GM12878 (cell line): ENCODE results near the gene XRCC6. TPM values are rescaled to one million over a fixed set of nuclear protein-coding genes. Genes with fewer than 3 reads are reported as not detected.

Experiments used
- ATAC-seq: fragments of 200-7000 bp; cut with Tn5 transposase; 3 replicates; pipeline ENCODE4 v1.9.1; 2020; ENCODE audit warnings: mild to moderate bottlenecking, moderate library complexity
- BruUV-seq: library from RNA; stranded (reverse); fragments of 400-500 nt; replicated peaks from 2 replicates; lab custom pipeline; 2021; lab: Mats Ljungman, UMichigan
- CTCF ChIA-PET: fragments of 300-600 bp; sonication (Branson Sonifier 250); formaldehyde crosslinking; extraction: SDS; loops from one replicate; lab custom pipeline; 2021; ENCODE audit warnings: inconsistent platforms; lab: Yijun Ruan, JAX
- POLR2A ChIA-PET: fragments of 350-600 bp; formaldehyde crosslinking; extraction: SDS; loops from one replicate; lab custom pipeline; 2021; ENCODE audit warnings: inconsistent platforms; lab: Charles Lee
- RAD21 ChIA-PET: fragments of 300-600 bp; sonication (Branson Sonifier 250); formaldehyde crosslinking; loops from one replicate; lab custom pipeline; 2023; ENCODE audit warnings: antibody characterized with exemption; ENCODE audit not compliant: unreplicated experiment; lab: Charles Lee
- SMC1A ChIA-PET: fragments of 300-600 bp; sonication (Branson Sonifier 250); formaldehyde crosslinking; loops from one replicate; lab custom pipeline; 2023; ENCODE audit not compliant: unreplicated experiment, uncharacterized antibody; lab: Charles Lee
- DNase-seq: peaks from one replicate; pipeline ENCODE4 v3.0.0-alpha.2; 2011; ENCODE audit warnings: low read depth, low spot score
- FAIRE-seq: peaks from 3 replicates; lab custom pipeline; 2011; peaks lifted over from hg19 to GRCh38; lab: Jason Lieb, UNC
- H2AFZ ChIP-seq: 2 replicates; pipeline ENCODE4 v1.6.0; 2011; ENCODE audit warnings: low read depth, low read length, control low read depth; ENCODE audit not compliant: control insufficient read depth
- H3K27ac ChIP-seq: 2 replicates; pipeline ENCODE4 v1.5.1; 2011; ENCODE audit warnings: control low read depth; ENCODE audit not compliant: control insufficient read depth, insufficient read depth
- H3K27me3 ChIP-seq, 2 experiments: replicated peaks in 1 of 2; 2 replicates each; pipeline versions ENCODE4 v1.6.0 to v1.6.1; 2011; ENCODE audit warnings: low read length in 1 of 2; ENCODE audit not compliant: control insufficient read depth in 2 of 2, insufficient read depth in 2 of 2
- H3K36me3 ChIP-seq, 2 experiments: 2 replicates each; pipeline ENCODE4 v1.5.1; 2011; ENCODE audit warnings: low read length in 1 of 2; ENCODE audit not compliant: control insufficient read depth in 2 of 2, insufficient read depth in 2 of 2
- H3K4me1 ChIP-seq: 2 replicates; pipeline ENCODE4 v1.6.1; 2011; ENCODE audit warnings: mild to moderate bottlenecking, low read length, moderate library complexity, mixed read lengths; ENCODE audit not compliant: control insufficient read depth, insufficient read depth
- H3K4me2 ChIP-seq: 2 replicates; pipeline ENCODE4 v1.6.0; 2011; ENCODE audit warnings: control low read depth; ENCODE audit not compliant: control insufficient read depth, insufficient read depth
- H3K4me3 ChIP-seq: fragments of 200-600 bp; sonication (generic); 2 replicates; pipeline ENCODE4 v1.5.1; 2016
- H3K79me2 ChIP-seq: 2 replicates; pipeline ENCODE4 v1.6.0; 2011; ENCODE audit warnings: low read length; ENCODE audit not compliant: control insufficient read depth, insufficient read depth
- H3K9ac ChIP-seq: 2 replicates; pipeline ENCODE4 v1.8.0; 2011; ENCODE audit warnings: low read length, control low read depth, mixed read lengths; ENCODE audit not compliant: control insufficient read depth, insufficient read depth
- H3K9me3 ChIP-seq: replicated peaks from 3 replicates; pipeline ENCODE4 v1.5.1; 2011; ENCODE audit warnings: mild to moderate bottlenecking, low read length; ENCODE audit not compliant: control insufficient read depth, insufficient read depth
- H4K20me1 ChIP-seq: 2 replicates; pipeline ENCODE4 v1.6.0; 2011; ENCODE audit not compliant: control insufficient read depth, insufficient read depth
- ATF7 ChIP-seq: fragments of 450-650 bp; IDR thresholded peaks from 2 replicates; pipeline ENCODE4 v1.6.1; 2016; ENCODE audit warnings: low read depth, mild to moderate bottlenecking
- CEBPB ChIP-seq, 2 experiments: fragments of 150-350 bp in 1 of 2; IDR thresholded peaks; 2 replicates each; pipeline ENCODE4 v1.6.1; 2012 to 2014; ENCODE audit warnings: low read depth in 2 of 2, low read length in 2 of 2, borderline replicate concordance in 1 of 2, inconsistent platforms in 1 of 2
- GABPA ChIP-seq: IDR thresholded peaks from 2 replicates; pipeline ENCODE4 v1.6.1; 2014; ENCODE audit warnings: antibody characterized with exemption, low read depth, mild to moderate bottlenecking, inconsistent platforms
- NFXL1 ChIP-seq: fragments of 450-650 bp; IDR thresholded peaks from 2 replicates; pipeline ENCODE4 v1.6.1; 2017; ENCODE audit warnings: antibody characterized with exemption, mild to moderate bottlenecking, borderline replicate concordance
- NR2C1 ChIP-seq: fragments of 450-650 bp; IDR thresholded peaks from 2 replicates; pipeline ENCODE4 v1.6.1; 2017; ENCODE audit warnings: antibody characterized with exemption, mild to moderate bottlenecking, moderate library complexity
- POU2F2 ChIP-seq: IDR thresholded peaks from 3 replicates; pipeline ENCODE4 v1.6.1; 2011; ENCODE audit warnings: low read depth, mild to moderate bottlenecking, low read length, borderline replicate concordance
- PRDM15 ChIP-seq: fragments of 450-650 bp; formaldehyde crosslinking; IDR thresholded peaks from 2 replicates; pipeline ENCODE4 v1.4.0; 2020; ENCODE audit warnings: mild to moderate bottlenecking, moderate library complexity
- RELA ChIP-seq: fragments of 450-650 bp; IDR thresholded peaks from 2 replicates; pipeline ENCODE4 v1.8.0; 2014; ENCODE audit warnings: borderline replicate concordance; ENCODE audit not compliant: partially characterized antibody
- SMARCA5 ChIP-seq: fragments of 450-650 bp; IDR thresholded peaks from 2 replicates; pipeline ENCODE4 v1.6.1; 2017; ENCODE audit warnings: mild to moderate bottlenecking
- SPI1 ChIP-seq: IDR thresholded peaks from 2 replicates; pipeline ENCODE4 v1.6.1; 2011; ENCODE audit warnings: low read depth, mild to moderate bottlenecking, low read length, moderate library complexity, borderline replicate concordance; ENCODE audit not compliant: insufficient read depth
- SREBF2 ChIP-seq: IDR thresholded peaks from 2 replicates; pipeline ENCODE4 v1.6.1; 2012; ENCODE audit warnings: mild to moderate bottlenecking, low read length
- SRF ChIP-seq, 2 experiments: IDR thresholded peaks; 2 replicates each; pipeline ENCODE4 v1.6.1; 2011; ENCODE audit warnings: low read depth in 2 of 2, low read length in 2 of 2, mild to moderate bottlenecking in 1 of 2, moderate library complexity in 1 of 2
- STAT3 ChIP-seq: IDR thresholded peaks from 2 replicates; pipeline ENCODE4 v1.6.1; 2011; ENCODE audit warnings: low read depth, low read length, improper control_type of control experiment
- TCF12 ChIP-seq: IDR thresholded peaks from 2 replicates; pipeline ENCODE4 v1.6.1; 2011; ENCODE audit warnings: low read depth, mild to moderate bottlenecking, low read length
- ZNF687 ChIP-seq: fragments of 450-650 bp; IDR thresholded peaks from 2 replicates; pipeline ENCODE4 v1.6.1; 2017; ENCODE audit warnings: mild to moderate bottlenecking, moderate library complexity
- WGBS: methylation state at CpG from one replicate; pipeline ENCODE4 v1.1.6; 2016; ENCODE audit warnings: low lambda C conversion rate; ENCODE audit not compliant: insufficient replicate concordance, insufficient coverage; ENCODE audit errors: missing lambda C conversion rate; 5-methylcytosine and 5-hydroxymethylcytosine counted together
- in situ Hi-C: fragments of 300-500 bp; cut with MboI; formaldehyde crosslinking; loops from 9 replicates; pipeline ENCODE4 v1.14.3; 2018; ENCODE audit warnings: mixed read lengths
- intact Hi-C: fragments of 100-400 bp; cut with micrococcal nuclease; formaldehyde crosslinking; loops from one replicate; pipeline ENCODE4 v1.14.2; 2022; ENCODE audit not compliant: unreplicated experiment
- polyA plus RNA-seq, 11 experiments: library from polyadenylated mRNA; depleted of rRNA in 4 of 11; unstranded in 6 of 11; stranded (reverse) in 5 of 11; fragments of >200 nt; fragmentation: Nextera tagmentation in 4 of 11; fragmentation: Illumina TruSeq in 1 of 11; extraction: Ambion mirVana in 4 of 11; extraction: Trizol in 1 of 11; gene quantifications; 1 replicate in 1 of 11; 2 replicates in 10 of 11; pipeline versions ENCODE4 v1.2.1 to v1.2.3, GENCODE V29; 2011 to 2016; ENCODE audit warnings: inconsistent platforms in 2 of 11, missing spikeins in 2 of 11, low read depth in 1 of 11
- total RNA-seq, 4 experiments: library from RNA; depleted of rRNA in 3 of 4; stranded (reverse); fragments of >200 nt in 3 of 4; fragmentation: Illumina TruSeq in 1 of 4; extraction: Trizol in 1 of 4; gene quantifications; 2 replicates each; pipeline versions ENCODE4 v1.2.1 to v1.2.3, GENCODE V29; 2013 to 2021

The XRCC6 gene
- total and polyA plus RNA-seq, 10 of the 15 experiments (the other 5 are each of a cell fraction or from before 2014, with no cell fraction given): 186 to 718 (median 348) TPM

GRCh38 chr22:41595703-41596102 lies 25.4 kb upstream of the XRCC6 start:
- ChIA-PET RAD21 (no interaction called here), POLR2A (no interaction called here), SMC1A (no interaction called here)
- Histone ChIP-seq H3K9me3 (no peaks in the 10 kb centered on the region), H3K4me2 (no peak overlapping the region), H3K36me3 (peaks cover 0 to 12% of the 10 kb centered on the region in 2 experiments; a peak in 1 of 4 replicates), H4K20me1 (no peaks in the 10 kb centered on the region), H2AFZ (no peak overlapping the region), H3K27ac (no peak overlapping the region), H3K27me3 (no peaks in the 10 kb centered on the region), H3K79me2 (no peaks in the 10 kb centered on the region), H3K9ac (no peak overlapping the region), H3K4me1 (no peaks in the 10 kb centered on the region), H3K4me3 (no peak overlapping the region)
- ATAC-seq (no peak), FAIRE-seq (no peak), DNase-seq (no peak)
- BruUV-seq: no TSS peak
- in situ Hi-C loops: no loop called here
- intact Hi-C loops: loop anchor here (5.0 kb wide), 1 partner anchor 53 kb away; the partner anchor contains the start of gene POLR3H
- 91% methylated on average over 5 of the region's 5 CpGs for WGBS
- TF ChIP-seq CEBPB (IDR thresholded peaks at IDR 0.05; ENCODE audit: borderline replicate concordance in 1 of 2, low read depth in 2 of 2, low read length in 2 of 2): no peak
- TF ChIP-seq TCF12: no peak
- TF ChIP-seq ZNF687: no peak
- TF ChIP-seq POU2F2: no peak
- TF ChIP-seq PRDM15 (CRISPR knock-in tag): no peak
- no peak for TF ChIP-seq STAT3
- no peak for TF ChIP-seq GABPA
- TF ChIP-seq SPI1: no peak
- no peak for TF ChIP-seq ATF7
- TF ChIP-seq SRF (IDR thresholded peaks at IDR 0.05; ENCODE audit: low read depth in 2 of 2, low read length in 2 of 2): no peak
- TF ChIP-seq RELA: no peak
- no peak for TF ChIP-seq NFXL1
- TF ChIP-seq NR2C1: no peak
- TF ChIP-seq SREBF2: no peak
- no peak for TF ChIP-seq SMARCA5
- TF ChIP-seq, all 136 proteins: peak for 0
- CTCF ChIA-PET: no interaction called here
